ENCODE measurements around the gene PSMB5. TPM values are rescaled to one million over a fixed set of nuclear protein-coding genes. Genes with fewer than 3 reads are reported as not detected.
A peak's percentile ranks its signal among the peaks of the same experiment; 100 is the strongest.

PSMB5 gene
- total and polyA plus RNA-seq, 2 of the 13 experiments (the other 11 are each of a cell fraction or from before 2014, with no cell fraction given), result 705 to 871 TPM

- TF ChIP-seq PHF20 (CRISPR knock-in tag; IDR thresholded peaks at IDR 0.05) (no peak), NCOA5 (CRISPR knock-in tag; IDR thresholded peaks at IDR 0.05) (no peak), PHF5A (CRISPR knock-in tag; IDR thresholded peaks at IDR 0.05; ENCODE audit: low read depth, unreplicated experiment) (peak; percentile 97), ZNF282 (IDR thresholded peaks at IDR 0.05; ENCODE audit: partially characterized antibody) (no peak), ARHGAP35 (CRISPR knock-in tag; IDR thresholded peaks at IDR 0.05; ENCODE audit: borderline replicate concordance) (peak; percentile 89), HNF1A (IDR thresholded peaks at IDR 0.05; ENCODE audit: low read depth) (no peak), HNF1A (CRISPR knock-in tag; IDR thresholded peaks at IDR 0.05; ENCODE audit: borderline replicate concordance) (peak; percentile 89), JDP2 (CRISPR knock-in tag; IDR thresholded peaks at IDR 0.05; ENCODE audit: borderline replicate concordance) (no peak), ZNF101 (CRISPR knock-in tag; IDR thresholded peaks at IDR 0.05; ENCODE audit: borderline replicate concordance, low read depth) (no peak; the same call in 1 of the 2 replicates), TRIM24 (CRISPR knock-in tag; IDR thresholded peaks at IDR 0.05) (no peak), GATA4 (IDR thresholded peaks at IDR 0.05; ENCODE audit: borderline replicate concordance, low read depth) (peak; percentile 74; the same call in 1 of the 2 replicates), HOXA7 (CRISPR knock-in tag; IDR thresholded peaks at IDR 0.05) (no peak), ZNF678 (CRISPR knock-in tag; IDR thresholded peaks at IDR 0.05) (no peak), ZNF354B (CRISPR knock-in tag; IDR thresholded peaks at IDR 0.05) (no peak), MXD4 (CRISPR knock-in tag; IDR thresholded peaks at IDR 0.05) (peak; percentile 90), FOXO1 (CRISPR knock-in tag; IDR thresholded peaks at IDR 0.05) (peak; percentile 84), IRX3 (CRISPR knock-in tag; IDR thresholded peaks at IDR 0.05; ENCODE audit: borderline replicate concordance, low read depth) (no peak), ZNF136 (CRISPR knock-in tag; IDR thresholded peaks at IDR 0.05; ENCODE audit: low read depth) (peak; percentile 99), ZIK1 (CRISPR knock-in tag; IDR thresholded peaks at IDR 0.05; ENCODE audit: borderline replicate concordance, low read depth) (peak; percentile 97), TFE3 (CRISPR knock-in tag; IDR thresholded peaks at IDR 0.05) (peak; percentile 60; the same call in 1 of the 2 replicates), HHEX (CRISPR knock-in tag; IDR thresholded peaks at IDR 0.05) (peak; percentile 44; the same call in 1 of the 2 replicates)
Observed at GRCh38 chr14:22982477-22983245, 52.0 kb downstream of the PSMB5 start, which contains the start of gene AJUBA (continued).
